SK-N-SH treated with all-trans-retinoic acid at 6 μM for 48 hours (cell line): ENCODE results near the gene CNIH4.

Experiments
- ARNTL ChIP-seq: fragments of 450-650 bp; formaldehyde crosslinking; IDR thresholded peaks from 2 replicates; pipeline ENCODE4 v1.5.0; 2020; ENCODE audit warnings: low read depth, mild to moderate bottlenecking, moderate library complexity, borderline replicate concordance
- CSDC2 ChIP-seq: fragments of 250-450 bp; sonication (Bioruptor Pico); IDR thresholded peaks from 2 replicates; pipeline ENCODE4 v1.5.0; 2020; ENCODE audit warnings: mild to moderate bottlenecking, moderate library complexity
- ESRRG ChIP-seq: fragments of 250-450 bp; sonication (Bioruptor Pico); IDR thresholded peaks from 2 replicates; pipeline ENCODE4 v1.6.1; 2021; ENCODE audit warnings: mild to moderate bottlenecking
- GLIS3 ChIP-seq: fragments of 250-450 bp; sonication (Bioruptor Pico); IDR thresholded peaks from 2 replicates; pipeline ENCODE4 v1.5.0; 2020; ENCODE audit warnings: mild to moderate bottlenecking, moderate library complexity
- ISL1 ChIP-seq: fragments of 250-450 bp; sonication (Bioruptor Pico); IDR thresholded peaks from 2 replicates; pipeline ENCODE4 v2.1.2; 2022; ENCODE audit warnings: mild to moderate bottlenecking, moderate library complexity
- PATZ1 ChIP-seq: fragments of 250-450 bp; sonication (Bioruptor Pico); IDR thresholded peaks from 2 replicates; pipeline ENCODE4 v1.8.0; 2020; ENCODE audit warnings: mild to moderate bottlenecking, moderate library complexity, borderline replicate concordance
- PPARA ChIP-seq: fragments of 250-450 bp; sonication (Bioruptor Pico); IDR thresholded peaks from 2 replicates; pipeline ENCODE4 v1.5.0; 2020; ENCODE audit warnings: mild to moderate bottlenecking, borderline replicate concordance
- TOX ChIP-seq: fragments of 250-450 bp; sonication (Bioruptor Pico); IDR thresholded peaks from 2 replicates; pipeline ENCODE4 v1.8.0; 2021; ENCODE audit warnings: mild to moderate bottlenecking, moderate library complexity, borderline replicate concordance
- TSHZ2 ChIP-seq: fragments of 250-450 bp; sonication (Bioruptor Pico); IDR thresholded peaks from 2 replicates; pipeline ENCODE4 v1.5.0; 2020; ENCODE audit warnings: mild to moderate bottlenecking, moderate library complexity
- ZC3H10 ChIP-seq: fragments of 250-450 bp; sonication (Bioruptor Pico); IDR thresholded peaks from 2 replicates; pipeline ENCODE4 v1.5.1; 2021; ENCODE audit warnings: mild to moderate bottlenecking, moderate library complexity
- ZFP30 ChIP-seq: fragments of 450-650 bp; formaldehyde crosslinking; IDR thresholded peaks from 2 replicates; pipeline ENCODE4 v1.5.0; 2022; ENCODE audit warnings: mild to moderate bottlenecking, moderate library complexity
- ZNF565 ChIP-seq: fragments of 450-650 bp; formaldehyde crosslinking; conservative IDR thresholded peaks from 2 replicates; pipeline ENCODE4 v1.5.0; 2020; ENCODE audit warnings: low read depth, mild to moderate bottlenecking, moderate library complexity
- ZNF70 ChIP-seq: fragments of 450-650 bp; formaldehyde crosslinking; IDR thresholded peaks from 2 replicates; pipeline ENCODE4 v1.5.0; 2020; ENCODE audit warnings: mild to moderate bottlenecking, moderate library complexity
- ZNF8 ChIP-seq: fragments of 450-650 bp; formaldehyde crosslinking; IDR thresholded peaks from 2 replicates; pipeline ENCODE4 v1.5.0; 2020; ENCODE audit warnings: mild to moderate bottlenecking, moderate library complexity

- no peak for TF ChIP-seq ARNTL
- TF ChIP-seq ZNF565 (CRISPR knock-in tag): no peak
- TF ChIP-seq PATZ1 (CRISPR knock-in tag): no peak
- no peak for TF ChIP-seq ISL1
- TF ChIP-seq TOX: no peak
- no peak for TF ChIP-seq TSHZ2 (CRISPR knock-in tag)
- TF ChIP-seq ZNF70 (CRISPR knock-in tag): no peak
- no peak for TF ChIP-seq ZNF8 (CRISPR knock-in tag)
- no peak for TF ChIP-seq ZFP30 (CRISPR knock-in tag)
- no peak for TF ChIP-seq CSDC2 (CRISPR knock-in tag)
- TF ChIP-seq PPARA: no peak
- TF ChIP-seq ESRRG (CRISPR knock-in tag): no peak
- TF ChIP-seq ZC3H10 (CRISPR knock-in tag): no peak
- TF ChIP-seq GLIS3 (CRISPR knock-in tag): no peak
Measured at GRCh38 chr1:224328644-224329043, 28.0 kb upstream of the CNIH4 start.
